HUDEP-2 (cell line): ENCODE measurements around the gene EME1.
"Not testable (repeated sequence)": the region's sequence is repeated elsewhere in the genome, so short reads cannot be mapped to it uniquely, and the experiment has no call there.

Experiments
- DNase-seq, 76 experiments: peaks; one replicate each; lab custom pipeline; 2025; ENCODE audit not compliant: unreplicated experiment in 76 of 76; lab: John Stamatoyannopoulos, UW

Gene EME1

DNA sequence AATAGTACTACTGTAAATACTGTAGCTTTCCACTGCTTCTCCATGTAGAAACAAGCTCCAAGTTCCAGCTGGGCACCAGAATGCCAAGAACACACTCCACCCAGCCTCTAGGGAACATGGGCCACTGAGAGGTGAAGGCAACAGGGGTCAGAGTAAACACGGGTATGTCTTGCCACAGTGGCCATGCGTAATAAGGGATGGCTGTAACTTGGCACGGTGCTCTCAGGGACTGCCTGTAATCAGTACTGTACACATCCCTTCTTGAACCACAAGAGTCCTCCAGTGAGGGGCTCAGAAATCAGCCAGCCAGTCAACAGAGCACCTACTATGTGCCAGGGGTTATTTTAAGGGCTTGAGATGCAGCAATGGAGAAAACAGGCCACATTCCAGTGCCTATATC lies 13.5 kb downstream of the EME1 start:
- DNase-seq: no peak

DNA sequence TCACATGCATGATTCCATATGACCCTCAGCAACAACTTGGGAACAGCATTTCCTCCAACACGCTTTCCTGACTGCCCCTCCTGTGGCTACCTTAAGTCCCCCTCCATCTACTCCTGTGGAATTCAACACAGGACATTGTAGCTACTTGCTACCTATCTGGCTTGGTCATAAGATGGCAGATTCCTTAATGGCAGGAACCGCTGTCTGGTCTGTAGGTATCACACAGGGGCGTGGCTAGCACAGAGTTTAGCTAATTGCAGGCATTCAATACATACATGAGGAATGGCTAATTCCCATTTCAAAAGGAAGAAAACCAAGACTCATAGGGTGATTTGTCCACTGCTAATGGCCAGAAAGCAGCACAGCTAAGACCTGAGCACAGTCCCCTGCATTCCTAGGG lies 15.7 kb downstream of the EME1 start:
- no peak for DNase-seq

DNA sequence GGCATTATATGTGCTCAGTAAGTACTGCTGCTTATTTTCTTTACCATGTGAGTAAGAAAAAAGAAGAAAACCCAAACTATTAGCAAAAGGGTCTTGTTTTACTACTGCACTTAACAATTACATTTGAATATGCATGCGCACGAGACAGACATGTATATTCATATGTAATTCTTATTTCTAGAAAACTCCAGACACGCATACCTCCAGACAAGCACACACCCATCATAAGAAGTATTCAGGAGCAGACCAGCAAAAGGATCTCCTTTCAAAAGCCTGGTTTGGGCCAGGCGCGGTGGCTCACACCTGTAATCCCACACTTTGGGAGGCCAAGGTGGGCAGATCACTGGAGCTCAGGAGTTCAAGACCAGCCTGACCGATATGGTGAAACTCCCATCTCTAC lies 16.5 kb downstream of the EME1 start:
- no peak for DNase-seq

DNA sequence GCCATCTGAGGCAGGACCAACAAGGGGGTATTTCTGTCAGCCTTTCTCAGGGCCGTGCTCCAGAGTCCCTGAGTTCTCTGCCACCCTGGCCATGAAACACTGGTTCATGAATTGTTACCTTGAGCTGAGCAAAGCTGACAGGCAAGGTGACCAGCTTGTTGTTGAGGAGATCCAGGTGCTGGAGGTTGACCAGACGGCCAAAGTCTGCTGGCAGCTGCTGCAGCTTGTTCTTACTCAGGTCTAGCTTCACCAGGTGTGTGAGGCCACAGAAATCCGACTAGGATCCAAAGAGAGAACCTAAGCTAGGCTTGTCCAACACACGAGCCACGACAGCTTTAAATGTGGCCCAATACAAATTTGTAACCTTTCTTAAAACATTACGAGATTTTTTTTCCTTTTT lies 19.6 kb downstream of the EME1 start:
- DNase-seq: no peak

DNA sequence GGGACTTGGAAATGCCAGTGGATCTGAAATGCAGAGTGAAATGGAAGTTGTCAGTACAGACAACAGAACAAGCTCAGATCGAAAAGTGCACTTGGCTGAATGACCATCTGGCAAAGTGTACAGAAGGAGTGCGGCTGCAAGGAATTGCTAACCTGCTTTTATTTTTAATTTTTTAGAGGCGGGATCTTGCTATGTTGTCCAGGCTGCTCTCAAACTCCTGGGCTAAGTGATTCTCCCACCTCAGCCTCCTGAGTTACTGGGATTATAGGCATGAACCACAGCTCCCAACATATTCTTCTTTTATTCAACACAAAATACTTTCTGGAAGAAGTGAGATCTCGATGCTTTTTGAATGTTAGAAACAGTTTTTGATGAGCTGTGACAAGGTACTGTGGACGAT lies 20.7 kb downstream of the EME1 start:
- DNase-seq: no peak

DNA sequence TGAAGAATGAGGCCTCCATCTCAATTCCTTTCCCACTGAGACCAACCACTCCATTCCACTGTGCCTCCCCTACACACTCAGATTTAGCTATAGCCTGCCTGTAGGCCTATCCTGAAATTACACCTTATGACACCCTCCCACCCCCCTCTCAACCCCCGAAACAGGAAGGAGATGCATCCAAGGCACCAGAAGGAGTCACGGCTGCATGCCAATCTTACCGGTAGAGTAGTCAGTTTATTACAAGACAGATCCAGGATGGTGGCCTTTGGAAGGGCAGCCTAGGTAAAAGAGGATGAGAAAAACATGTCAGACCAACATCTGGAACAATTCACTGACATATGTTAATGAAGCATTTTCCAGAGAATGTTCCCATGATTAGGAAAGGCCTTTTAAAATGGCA lies 21.7 kb downstream of the EME1 start:
- no peak for DNase-seq

DNA sequence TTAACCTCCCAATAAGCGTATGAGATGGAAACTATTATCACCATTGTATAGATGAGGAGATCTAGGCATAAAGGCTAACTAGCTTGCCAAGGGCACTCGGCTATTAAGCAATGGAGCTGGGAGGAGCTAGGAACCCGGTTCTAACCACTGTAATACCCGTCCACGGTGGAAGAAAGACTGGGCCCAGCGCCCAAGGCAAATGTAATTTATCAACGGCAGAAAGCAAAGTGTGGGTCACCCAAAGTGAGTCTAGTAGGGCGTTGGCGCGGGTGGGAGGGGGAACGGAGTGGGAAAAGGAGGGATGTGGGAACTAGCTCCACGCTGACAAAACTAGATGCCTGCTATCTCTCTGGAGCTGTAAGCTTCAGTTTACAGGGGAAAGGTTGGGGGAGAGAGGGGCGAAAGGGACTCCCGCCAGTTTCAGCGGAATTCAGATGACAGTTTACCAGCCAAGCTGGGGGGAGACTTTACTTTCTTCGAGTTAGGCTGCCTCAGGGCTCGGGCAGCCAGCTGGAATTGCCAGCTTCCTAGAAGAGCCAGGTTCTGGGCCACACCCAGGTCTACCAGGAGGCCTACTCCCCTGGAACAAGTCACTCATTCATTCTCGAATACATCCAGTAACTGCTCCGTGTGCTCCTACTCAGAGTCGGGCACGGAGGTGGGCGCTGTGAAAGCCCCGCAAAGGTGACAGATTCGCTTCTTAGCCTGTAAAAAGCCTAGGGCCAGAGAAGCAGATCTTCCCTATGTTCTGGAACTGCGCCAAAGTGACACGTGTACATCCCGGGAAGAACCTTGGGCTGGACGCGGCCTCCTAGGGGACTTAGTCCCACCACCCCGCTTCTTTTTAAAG lies 23.5 kb downstream of the EME1 start:
- DNase-seq: peak in 48 of 76 experiments; percentile 6 to 61 (median 32)

DNA sequence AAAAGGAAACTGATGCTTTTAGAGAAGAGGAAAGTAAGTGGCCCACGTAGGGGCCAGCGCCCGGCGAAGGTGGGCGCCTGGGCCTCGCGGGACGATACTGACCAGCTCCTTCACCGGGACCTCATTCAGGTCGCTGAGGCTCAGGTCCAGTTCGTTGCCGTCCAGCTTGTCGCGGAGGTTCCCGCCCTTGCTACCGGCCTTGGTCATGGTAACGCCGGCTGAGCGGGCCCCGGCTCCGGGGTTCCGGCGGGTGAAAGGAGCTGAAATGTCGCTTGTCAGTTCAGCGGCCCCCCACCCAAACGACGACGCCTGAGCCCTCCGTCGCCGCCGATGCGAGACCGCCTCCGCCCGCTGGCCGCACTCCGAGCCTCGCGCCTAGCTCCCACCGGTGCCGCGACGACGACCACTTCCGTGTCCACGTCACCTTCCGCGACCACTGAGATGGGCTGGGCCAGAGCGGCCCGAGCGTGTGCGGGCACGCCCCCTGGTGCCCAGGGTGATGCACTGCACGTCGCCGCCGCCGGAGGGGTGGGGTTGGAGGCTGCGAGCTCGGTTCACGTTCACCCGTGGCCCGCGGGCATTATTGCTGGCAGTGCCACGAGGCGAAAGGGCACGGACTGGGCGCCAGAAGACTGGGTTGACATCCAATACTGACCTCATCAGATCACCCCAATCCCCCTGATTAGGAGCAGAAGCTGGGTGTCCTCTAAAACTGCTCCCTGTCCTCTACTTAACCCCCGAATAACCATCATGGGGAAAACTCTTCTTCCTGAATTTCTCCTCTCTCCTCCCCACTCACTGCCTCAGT lies 24.3 kb downstream of the EME1 start, which contains the start of gene LRRC59:
TSS of gene LRRC59 (minus strand) at position 413 of the 808 bp plus-strand sequence. CDS start at position 207, 206 bp downstream.
- peak in 75 of 76 experiments; percentile 21 to 92 (median 78) for DNase-seq

DNA sequence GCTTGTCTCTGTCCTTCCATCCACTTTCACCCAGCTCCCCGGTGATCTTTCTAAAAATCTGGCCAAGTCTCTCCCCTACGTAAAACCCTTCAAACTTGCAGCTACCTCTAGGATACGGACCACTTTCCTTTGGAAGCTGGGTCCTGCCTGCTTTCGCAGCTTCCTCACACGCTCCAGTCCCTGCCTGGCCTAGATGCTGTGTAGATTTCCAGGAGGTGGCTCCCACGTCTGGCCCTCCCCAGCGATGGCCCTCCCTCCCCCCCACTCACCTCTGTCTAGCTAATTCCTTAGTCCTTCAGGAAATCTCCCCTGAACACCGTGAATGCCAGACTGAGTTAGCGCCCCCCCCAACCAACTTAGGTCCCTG lies 24.9 kb downstream of the EME1 start:
- no peak for DNase-seq

DNA sequence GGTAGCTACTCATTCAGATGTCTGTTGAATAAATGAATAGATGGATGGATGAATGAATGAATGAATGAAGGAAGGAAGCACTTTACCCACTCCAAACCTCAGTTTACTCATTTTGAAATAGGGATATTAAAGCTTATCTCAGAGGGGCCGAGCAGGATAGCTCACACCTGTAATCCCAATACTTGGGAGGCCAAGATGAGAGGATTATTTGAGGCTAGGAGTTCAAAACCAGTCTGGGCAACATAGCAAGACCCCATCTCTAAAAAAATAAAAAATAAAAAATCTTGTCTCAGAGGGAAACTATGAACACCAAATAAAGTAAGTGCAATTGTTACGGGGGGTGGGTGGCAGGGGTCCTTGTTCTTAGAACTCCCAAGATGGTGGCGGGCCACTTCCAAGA lies 25.6 kb downstream of the EME1 start:
- not testable (repeated sequence) for DNase-seq

DNA sequence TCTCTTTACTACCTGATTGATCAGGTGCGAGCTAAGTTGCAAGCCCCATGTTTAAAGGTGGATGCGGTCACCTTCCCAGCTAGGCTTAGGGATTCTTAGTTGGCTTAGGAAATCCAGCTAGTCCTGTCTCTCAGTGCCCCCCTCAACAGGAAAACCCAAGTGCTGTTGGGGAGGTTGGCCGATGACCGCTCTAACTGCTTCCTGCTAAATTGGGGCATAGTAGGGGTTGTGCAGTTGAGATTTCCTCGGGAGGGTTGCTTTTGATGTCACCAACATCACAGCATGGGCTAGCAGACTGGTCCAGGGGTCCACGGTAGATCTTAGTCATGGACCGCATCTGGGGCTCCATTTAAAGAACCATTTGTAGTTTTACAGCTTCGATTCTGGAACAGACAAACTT lies 26.6 kb downstream of the EME1 start:
- DNase-seq: peak in 1 of 76 experiments; percentile 10

DNA sequence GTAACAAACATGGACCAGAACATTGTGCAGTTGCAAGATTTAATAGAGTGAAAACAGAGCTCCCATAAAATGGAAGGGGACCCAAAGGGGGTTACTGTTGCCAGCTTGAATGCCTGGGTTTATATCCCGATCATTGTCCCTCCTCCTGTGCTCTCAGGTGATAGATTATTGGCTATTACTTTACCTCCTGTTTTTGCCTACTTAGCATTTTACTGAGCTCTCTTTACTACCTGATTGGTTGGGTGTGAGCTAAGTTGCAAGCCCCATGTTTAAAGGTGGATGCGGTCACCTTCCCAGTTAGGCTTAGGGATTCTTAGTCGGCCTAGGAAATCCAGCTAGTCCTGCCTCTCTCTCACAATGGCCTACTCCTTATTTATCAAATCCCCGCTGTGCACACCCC lies 32.3 kb downstream of the EME1 start:
- not testable (repeated sequence) for DNase-seq

DNA sequence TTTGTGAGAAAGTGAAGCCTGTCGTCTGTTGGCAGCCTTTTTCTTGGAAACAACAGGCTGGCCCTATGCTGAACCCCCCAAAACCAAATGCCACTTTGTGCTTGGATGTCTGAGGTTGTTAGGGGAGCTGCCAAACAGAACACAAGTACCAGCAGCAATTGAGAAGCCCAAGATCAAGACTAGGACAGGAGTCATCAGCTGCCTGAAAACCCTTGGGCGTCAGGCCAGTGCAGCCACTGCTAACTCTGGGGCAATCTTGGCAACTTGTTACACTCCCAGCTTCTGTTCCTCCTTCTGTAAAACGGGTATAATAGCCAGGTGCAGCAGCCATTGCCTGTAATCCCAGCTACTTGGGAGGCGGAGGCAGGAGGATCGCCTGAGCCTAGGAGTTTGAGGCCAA lies 33.5 kb downstream of the EME1 start:
- DNase-seq: peak in 6 of 76 experiments; percentile 2 to 31 (median 14)

DNA sequence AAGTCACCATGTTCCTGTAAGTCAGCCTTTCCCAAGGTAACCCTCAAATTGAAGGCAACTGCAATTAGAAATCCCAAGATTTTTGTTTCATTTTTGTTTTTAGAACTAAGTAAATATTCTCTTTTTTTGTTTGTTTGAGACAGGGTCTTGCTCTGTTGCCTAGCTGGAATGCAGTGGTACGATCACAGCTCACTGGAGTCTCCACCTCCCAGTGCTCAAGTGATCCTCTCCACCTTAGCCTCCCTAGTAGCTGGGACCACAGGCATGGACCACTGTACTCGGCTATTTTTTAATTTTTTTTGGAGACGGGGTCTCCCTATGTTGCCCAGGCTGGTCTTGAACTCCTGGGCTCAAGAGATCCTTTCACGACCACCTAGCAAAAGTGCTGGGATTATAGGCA lies 34.9 kb downstream of the EME1 start:
- DNase-seq: no peak

DNA sequence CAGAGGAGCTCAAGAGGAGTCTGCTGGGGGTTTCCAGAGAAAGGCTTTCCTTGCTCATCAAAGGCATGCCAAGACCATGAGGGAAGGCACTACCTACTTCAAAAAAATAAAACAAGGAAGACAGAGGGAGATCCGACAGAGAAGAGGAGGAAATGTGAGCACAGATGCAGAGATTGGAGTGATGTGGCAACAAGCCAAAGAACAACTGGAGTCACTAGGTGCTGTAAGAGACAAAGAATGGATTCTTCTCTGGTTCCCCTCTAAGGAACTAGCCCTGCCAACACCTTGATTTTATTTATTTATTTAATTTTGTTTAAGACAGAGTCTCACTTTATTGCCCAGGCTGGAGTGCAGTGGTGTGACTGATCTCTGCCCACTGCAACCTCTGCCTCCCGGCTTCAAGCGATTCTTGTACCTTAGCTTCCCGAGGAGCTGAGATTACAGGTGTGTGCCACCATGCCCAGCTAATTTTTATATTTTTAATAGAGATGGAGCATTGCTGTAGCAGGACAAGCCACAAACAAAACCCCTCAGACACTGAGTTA lies 39.2 kb downstream of the EME1 start:
- DNase-seq: peak in 2 of 76 experiments; percentile 9 to 13

DNA sequence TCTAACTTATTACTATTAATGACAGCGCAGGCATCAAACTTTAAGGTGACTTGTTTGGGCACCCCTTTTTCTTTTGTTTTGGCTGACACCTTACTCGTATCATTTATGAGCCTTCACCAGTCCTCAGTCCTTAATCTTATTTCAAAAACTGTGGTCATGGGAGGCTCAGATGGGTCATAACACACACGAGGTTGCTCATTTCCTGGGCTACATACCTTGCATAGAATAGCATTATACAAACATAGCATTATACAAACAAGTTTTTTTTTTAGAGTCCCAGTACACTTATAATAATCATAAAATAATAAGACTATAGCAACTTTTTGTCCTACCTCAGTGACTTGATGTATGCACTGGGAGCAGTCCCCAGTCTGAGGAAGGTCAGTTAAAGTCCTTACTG lies 41.8 kb downstream of the EME1 start:
- no peak for DNase-seq

DNA sequence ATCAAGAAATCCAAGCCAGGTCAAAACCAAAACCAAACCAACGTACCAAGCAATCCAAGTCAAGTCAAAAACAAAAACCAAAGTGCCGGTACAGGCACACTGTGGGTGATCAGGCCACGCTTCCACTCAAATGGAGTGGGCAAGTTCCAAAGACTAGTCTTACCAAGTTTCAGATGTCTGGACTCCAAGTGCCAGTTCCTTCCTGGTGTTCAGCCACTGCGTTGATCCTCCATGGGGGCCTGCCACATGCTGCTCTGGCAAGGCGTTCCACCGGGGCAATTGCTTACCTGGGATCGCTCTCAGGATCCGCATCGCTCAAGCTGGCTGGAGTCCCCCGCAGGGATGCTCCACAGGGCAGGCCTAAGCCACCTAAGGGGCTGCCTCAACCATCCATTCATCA lies 46.5 kb downstream of the EME1 start:
- not testable (repeated sequence) for DNase-seq

DNA sequence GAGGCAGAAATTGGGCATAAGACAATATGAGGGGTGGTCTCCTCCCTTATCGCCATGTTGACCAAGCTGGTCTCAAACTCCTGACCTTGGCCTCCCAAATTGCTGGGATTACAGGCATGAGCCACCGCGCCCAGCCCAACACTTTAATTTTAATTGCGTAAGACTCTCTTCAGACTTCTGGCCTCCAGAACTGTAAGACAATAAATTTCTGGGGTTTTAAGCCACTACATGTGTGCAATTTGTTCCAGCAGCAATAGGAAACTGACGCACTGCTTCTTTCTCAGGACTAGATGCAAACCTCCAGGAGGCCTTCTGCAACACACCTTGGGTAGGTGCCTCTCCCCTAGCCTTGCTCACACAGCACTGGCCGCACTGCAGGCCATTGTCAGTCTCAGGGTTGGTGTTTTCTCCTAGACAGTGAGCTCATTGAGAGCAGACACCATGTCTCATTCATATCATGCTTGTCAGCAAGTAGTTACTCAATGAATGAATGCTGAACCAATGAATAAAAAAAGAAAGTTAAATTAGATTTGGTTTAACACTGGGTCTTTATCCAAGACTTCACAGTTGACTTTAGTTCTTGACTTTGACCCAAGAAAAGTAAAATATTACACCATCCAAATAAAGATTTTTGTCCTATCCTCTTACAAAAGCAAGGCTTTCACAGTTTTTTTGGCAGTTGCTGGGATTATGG lies 47.5 kb downstream of the EME1 start:
- no peak for DNase-seq

DNA sequence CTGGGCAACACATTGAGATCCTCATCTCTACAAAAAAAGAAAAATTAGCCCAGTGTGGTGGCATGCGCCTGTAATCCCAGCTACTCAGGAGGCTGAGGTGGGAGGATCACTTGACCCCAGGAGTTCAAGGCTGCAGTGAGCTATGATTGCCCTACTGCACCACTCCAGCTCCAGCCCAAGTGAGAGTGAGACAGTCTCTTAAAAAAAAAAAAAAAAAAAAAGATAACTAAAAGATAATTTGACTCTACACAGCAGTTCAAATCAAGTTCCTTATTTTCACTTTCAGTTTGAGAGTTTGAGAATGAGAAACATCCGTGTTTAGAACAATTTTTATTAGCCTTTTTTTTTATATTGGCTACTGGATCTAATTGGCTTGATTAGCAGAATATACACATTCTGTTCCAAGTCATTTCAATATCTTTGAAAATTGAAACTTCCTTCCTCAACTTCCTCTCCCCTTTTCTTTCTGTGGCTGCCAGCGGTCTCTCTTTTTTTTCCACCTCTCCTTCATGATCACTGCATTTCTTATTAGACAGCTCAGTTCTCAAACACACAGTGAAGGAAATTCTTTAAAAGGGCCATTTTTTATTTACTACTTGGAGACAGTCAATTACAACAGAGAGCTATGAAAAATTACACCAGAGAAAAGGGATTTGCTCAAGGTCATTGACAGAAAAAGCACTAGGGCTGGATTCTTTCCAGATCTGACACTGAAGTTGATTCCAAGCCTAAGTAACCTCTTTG lies 48.5 kb downstream of the EME1 start:
- peak in 11 of 76 experiments; percentile 9 to 39 (median 22) for DNase-seq

DNA sequence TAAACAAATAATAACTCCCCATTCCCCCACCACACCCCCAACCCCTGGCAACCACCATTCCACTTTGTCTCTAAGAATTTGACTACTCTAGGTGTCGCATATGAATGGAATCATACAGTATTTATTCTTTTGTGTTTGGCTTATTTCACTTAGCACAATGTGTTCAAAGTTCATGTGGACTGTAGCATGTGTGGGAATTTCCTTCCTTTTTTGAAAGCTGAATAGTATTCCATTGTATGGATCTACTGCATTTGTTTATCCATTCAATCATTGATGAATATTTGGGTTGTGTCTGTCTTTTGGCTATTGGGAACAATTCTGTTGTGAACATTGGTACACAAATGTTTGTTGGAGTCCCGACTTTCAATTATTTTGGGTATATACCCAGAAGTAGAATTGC lies 49.7 kb downstream of the EME1 start:
- DNase-seq: no peak
